Measurements from ENCODE around the gene SSR4.

The SSR4 gene

DNA sequence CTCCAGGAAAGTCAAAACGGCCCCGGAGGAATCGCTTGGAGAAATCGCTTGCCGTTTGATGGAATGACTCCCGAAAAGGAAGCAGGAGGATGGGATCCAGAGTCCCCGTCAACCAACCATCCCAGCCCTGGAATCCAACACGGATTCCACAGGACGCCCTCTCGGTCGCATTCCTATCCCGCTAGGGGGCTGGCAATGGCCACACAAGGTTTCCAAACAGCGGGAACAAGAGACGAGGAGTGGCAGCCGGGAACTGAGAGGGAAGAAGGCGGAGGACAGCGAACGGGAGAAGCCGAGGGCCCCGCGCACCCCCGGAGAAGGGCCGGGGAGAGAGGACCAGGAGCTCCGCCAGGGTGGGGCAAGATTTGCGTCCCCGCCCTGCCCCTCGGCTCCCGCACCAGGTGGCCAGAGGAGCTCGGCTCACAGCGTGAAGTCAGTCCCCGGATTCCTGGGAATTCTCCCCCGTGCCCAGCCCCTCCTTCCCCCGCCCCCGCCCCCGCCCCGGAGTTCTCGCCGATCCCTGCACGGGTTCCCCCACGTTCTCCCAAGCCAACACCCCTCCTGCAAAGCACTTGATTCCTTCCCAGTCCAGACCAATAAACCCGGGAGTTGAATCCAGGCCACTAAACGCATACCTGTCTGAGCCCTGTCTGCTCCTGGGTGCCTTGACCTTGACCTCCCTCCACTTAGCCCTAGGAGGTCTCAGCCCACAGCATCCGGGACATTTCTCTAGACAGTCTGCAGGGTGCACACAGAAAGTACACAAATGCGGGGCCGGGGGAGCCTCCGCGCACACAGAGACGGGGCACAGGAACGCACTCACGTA, 34.5 kb downstream of the SSR4 start:
- no peak overlapping the region for H3K27ac ChIP-seq
- POLR2A ChIA-PET (ENCODE audit: low non-redundant PET): no interaction called here
- CTCF ChIA-PET: no interaction called here
- TF ChIP-seq, protein P1, sequence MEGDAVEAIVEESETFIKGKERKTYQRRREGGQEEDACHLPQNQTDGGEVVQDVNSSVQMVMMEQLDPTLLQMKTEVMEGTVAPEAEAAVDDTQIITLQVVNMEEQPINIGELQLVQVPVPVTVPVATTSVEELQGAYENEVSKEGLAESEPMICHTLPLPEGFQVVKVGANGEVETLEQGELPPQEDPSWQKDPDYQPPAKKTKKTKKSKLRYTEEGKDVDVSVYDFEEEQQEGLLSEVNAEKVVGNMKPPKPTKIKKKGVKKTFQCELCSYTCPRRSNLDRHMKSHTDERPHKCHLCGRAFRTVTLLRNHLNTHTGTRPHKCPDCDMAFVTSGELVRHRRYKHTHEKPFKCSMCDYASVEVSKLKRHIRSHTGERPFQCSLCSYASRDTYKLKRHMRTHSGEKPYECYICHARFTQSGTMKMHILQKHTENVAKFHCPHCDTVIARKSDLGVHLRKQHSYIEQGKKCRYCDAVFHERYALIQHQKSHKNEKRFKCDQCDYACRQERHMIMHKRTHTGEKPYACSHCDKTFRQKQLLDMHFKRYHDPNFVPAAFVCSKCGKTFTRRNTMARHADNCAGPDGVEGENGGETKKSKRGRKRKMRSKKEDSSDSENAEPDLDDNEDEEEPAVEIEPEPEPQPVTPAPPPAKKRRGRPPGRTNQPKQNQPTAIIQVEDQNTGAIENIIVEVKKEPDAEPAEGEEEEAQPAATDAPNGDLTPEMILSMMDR (conservative IDR thresholded peaks at IDR 0.05; ENCODE audit: low read depth): no peak
- DNase-seq (ENCODE audit: low spot score): no peak

DNA sequence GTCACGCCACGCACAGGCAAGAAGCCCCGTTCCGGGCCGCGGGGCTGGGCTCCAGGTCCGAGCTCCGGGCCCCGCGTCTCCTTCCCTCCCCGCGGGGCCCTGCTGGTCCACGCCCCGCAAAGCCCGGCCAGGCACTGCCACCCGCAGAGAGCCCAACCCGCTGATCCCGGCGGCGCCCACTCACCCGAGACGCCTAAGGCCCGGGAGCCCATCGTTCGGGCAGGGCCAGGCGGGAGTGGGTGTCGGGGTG, 35.0 kb downstream of the SSR4 start:
- POLR2A ChIA-PET (ENCODE audit: low non-redundant PET): no interaction called here
- CTCF ChIA-PET: no interaction called here
- no peak overlapping the region for H3K27ac ChIP-seq
- no peak for DNase-seq (ENCODE audit: low spot score)
- TF ChIP-seq, protein P1 (conservative IDR thresholded peaks at IDR 0.05; ENCODE audit: low read depth): no peak

DNA sequence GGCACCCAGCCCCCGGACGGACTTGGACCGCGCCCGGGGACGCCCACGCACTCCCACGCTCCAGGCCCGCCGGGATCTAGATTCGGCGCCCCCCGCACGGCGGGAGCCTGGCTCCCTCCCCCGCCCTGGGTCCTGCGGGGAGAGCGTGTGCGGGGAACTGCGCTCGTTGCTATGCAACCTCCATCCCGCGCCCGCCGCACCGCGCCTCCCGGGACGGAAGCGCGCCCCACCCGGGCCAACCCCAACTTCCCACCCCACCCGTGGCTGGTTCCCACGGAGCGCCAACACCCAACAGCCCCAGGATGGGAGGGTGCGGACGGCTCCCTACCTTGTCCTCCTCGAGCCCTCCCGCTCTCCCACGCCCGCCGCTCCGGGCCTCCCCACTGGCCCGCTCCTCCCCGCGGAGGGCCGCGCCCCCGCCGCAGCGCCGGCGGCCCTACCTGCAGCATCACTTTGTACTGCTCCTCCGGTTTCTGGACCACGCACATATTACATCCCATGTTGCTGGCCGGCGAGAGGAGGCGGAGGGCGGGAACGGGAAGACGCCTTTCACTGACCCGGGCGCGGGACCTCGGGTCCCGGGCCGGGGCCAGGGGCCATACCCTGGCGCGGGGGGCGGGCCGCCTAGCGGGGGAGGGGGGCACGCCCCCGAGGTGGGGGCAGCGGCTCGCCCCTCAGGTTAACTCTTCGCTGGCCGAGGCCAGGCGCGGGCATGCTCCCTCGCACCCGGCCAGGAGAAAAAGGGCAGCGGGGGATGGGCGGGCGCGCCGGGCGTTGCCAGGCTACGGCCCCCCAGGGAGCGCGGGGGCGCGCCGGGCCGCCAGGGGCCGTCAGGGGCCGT, 35.6 kb downstream of the SSR4 start, which contains the start of gene PDZD4:
PDZD4 (minus strand) TSS at position 746 of the 841 bp plus-strand sequence; CDS start at position 500, 246 bp downstream.
- DNase-seq (ENCODE audit: low spot score): no peak
- TF ChIP-seq, protein P1 (conservative IDR thresholded peaks at IDR 0.05; ENCODE audit: low read depth): no peak
- ChIA-PET POLR2A (ENCODE audit: low non-redundant PET) (no interaction called here), CTCF (no interaction called here)
- H3K27ac ChIP-seq: no peak within 1 kb of the TSS

DNA sequence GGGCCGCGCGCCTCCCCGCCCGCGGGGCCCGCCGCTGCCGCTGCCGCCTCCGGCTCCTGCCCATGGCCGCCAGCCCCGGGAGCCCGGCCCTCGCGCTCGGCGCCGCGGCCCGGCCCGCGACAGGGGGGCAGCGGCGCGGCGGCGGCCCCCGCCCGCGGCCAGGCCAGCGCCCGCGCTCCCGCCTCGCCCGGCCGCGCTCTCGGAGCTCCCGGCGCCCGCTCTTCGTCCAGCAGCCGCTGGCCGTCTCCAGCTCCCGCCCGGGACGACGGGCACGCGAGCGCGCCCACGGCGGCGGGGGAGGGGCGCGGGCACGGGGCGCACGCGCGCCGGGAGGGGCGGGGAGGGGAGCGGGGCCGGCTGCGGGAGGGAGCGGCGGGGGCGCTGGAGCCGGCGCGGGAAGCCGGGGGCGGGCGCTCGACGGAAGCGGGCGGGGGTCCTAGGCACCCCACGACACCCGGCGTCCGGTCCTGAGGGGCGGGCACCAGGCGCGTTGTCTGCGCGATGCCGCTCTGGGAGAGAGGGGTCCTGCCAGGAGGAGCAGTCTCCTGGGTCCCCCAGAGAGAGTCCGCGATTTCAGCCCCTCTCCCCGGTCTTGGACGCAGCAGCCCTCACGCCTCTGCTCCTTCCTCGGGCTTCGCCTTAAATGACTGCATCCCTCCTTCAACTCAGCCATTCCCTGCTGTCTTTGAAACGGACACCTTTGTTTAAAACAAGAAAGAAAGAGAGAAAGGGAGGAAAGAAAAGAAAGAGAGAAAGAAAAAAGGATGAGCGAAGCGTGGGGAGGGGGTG, 36.4 kb downstream of the SSR4 start:
- no peak for DNase-seq (ENCODE audit: low spot score)
- ChIA-PET POLR2A (ENCODE audit: low non-redundant PET) (no interaction called here), CTCF (no interaction called here)
- TF ChIP-seq, protein P1 (conservative IDR thresholded peaks at IDR 0.05; ENCODE audit: low read depth): no peak
- no peak overlapping the region for H3K27ac ChIP-seq

DNA sequence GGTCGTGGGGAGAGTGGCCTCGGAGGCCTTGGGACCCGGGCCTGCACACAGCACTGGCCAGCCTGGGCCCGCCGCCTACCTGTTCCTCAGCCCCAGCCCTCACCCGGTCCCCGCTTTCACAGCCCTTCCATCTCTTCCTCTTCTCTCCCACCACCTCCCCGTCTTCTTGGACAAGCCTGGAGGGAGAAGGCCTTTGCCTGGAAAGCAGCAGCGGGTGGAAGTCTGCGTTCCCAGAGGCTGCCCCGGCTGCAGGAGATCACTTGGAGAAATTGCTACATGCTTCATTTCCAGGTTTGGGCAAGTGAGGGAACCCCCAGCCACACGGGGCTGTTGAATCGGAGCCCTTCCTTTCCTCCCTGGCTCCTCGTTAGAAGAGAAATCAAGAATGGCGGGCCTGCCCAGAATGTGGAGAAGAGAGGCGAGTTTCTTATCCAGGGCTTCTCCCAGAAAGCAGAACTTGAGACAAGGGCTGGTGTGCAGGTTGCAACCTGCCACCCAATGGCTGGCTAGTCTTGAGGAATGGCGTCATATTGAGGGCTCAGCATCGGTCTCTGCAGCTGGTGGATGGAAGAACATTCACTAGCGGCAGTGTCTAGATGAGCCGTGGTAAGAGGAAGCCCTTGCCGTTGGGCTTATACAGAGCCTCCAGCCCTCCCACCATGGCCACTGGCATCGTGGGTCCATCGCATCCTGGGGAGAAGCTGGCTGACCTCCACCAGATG, 37.1 kb downstream of the SSR4 start:
- POLR2A ChIA-PET (ENCODE audit: low non-redundant PET): no interaction called here
- TF ChIP-seq, protein P1 (conservative IDR thresholded peaks at IDR 0.05; ENCODE audit: low read depth): no peak
- DNase-seq (ENCODE audit: low spot score): no peak
- CTCF ChIA-PET: no interaction called here
- no peak overlapping the region for H3K27ac ChIP-seq

DNA sequence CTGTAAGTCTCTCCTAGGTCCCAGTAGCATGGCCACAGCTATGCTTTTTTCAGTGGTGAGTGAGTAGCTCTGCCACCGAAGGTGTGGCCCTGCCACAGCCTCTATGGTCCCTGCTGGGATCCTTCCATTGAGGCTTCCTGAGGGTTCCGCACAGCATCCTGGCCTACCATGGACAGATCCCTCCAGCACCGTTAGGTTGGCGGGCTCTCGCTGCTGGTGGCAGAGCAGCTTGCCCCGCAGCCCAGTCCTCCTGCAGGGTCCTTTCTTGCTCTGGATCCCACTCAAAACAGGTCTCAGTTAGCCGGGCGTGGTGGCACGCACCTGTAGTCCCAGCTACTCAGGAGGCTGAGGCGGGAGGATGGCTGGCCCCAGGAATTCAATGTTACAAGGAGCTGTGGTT, 38.3 kb downstream of the SSR4 start:
- no peak overlapping the region for H3K27ac ChIP-seq
- CTCF ChIA-PET: interaction anchor here (0.9 kb wide), 1 partner anchor 1721 kb away, joined by 6 read pairs; no protein-coding TSS in a partner anchor
- DNase-seq (ENCODE audit: low spot score): no peak
- POLR2A ChIA-PET (ENCODE audit: low non-redundant PET): no interaction called here
- TF ChIP-seq, protein P1 (conservative IDR thresholded peaks at IDR 0.05; ENCODE audit: low read depth): no peak

All from RWPE1 (cell line).